Type B pancreatic cell (in vitro differentiated cells): ENCODE measurements around the gene LDAH. TPM values are rescaled to one million over a fixed set of nuclear protein-coding genes. Genes with fewer than 3 reads are reported as not detected.

ENCODE experiments used
- DNase-seq: peaks from one replicate; pipeline ENCODE4 v3.0.0; 2021; ENCODE audit warnings: mixed read lengths; ENCODE audit not compliant: unreplicated experiment; ENCODE audit errors: extremely low spot score
- H3K27ac Mint-ChIP-seq: 2 replicates; pipeline ENCODE4 v1.8.0; 2021; ENCODE audit warnings: mild to moderate bottlenecking, mixed read lengths
- H3K27me3 Mint-ChIP-seq: 2 replicates; pipeline ENCODE4 v1.8.0; 2021; ENCODE audit warnings: mixed read lengths
- H3K36me3 Mint-ChIP-seq: 2 replicates; pipeline ENCODE4 v1.8.0; 2021; ENCODE audit warnings: mixed read lengths
- H3K4me1 Mint-ChIP-seq: one replicate; pipeline ENCODE4 v1.8.0; 2021; ENCODE audit warnings: mixed read lengths; ENCODE audit not compliant: unreplicated experiment
- H3K4me3 Mint-ChIP-seq: 2 replicates; pipeline ENCODE4 v1.8.0; 2021; ENCODE audit warnings: mild to moderate bottlenecking, mixed read lengths
- H3K9me3 Mint-ChIP-seq: 2 replicates; pipeline ENCODE4 v1.8.0; 2021; ENCODE audit warnings: mixed read lengths
- total RNA-seq: library from RNA; stranded (reverse); gene quantifications from 2 replicates; pipeline ENCODE4 v1.2.1, GENCODE V29; 2021; ENCODE audit warnings: low replicate concordance
- TF ChIP-seq, protein P1 (sequence below): fragments of 200-600 bp; sonication (generic); conservative IDR thresholded peaks from 2 replicates; pipeline ENCODE4 v1.5.0; 2021; ENCODE audit warnings: antibody characterized with exemption, mild to moderate bottlenecking

Gene LDAH
- total RNA-seq, 1 donor from 2014 or later, result 30.1 TPM

DNA sequence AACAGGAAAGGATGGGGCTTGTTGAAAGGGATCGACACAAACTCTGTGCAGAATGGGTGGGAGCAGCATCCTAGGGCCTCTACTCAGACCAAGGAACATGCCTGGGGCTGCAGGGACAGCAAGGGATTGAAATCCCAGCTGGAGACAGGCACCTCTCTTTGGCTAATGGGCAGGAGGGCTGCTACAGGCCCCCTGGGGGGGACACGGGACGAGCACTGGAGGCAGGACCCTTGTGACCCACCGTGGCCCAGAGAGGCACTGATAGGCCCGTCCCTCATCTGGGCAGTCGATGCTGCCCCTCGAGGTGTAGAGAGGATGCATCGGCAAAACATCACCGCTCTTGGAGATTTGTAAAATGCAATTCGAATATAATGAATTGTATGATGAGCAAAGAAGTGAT lies 177.1 kb downstream of the LDAH start:
- H3K4me3 Mint-ChIP-seq, result no peak overlapping the region
- DNase-seq, result no peak
- no peaks in the 10 kb centered on the region for H3K27me3 Mint-ChIP-seq
- peaks cover 26% of the 10 kb centered on the region for H3K4me1 Mint-ChIP-seq
- H3K27ac Mint-ChIP-seq, result no peak overlapping the region
- no peaks in the 10 kb centered on the region for H3K9me3 Mint-ChIP-seq
- TF ChIP-seq, protein P1, sequence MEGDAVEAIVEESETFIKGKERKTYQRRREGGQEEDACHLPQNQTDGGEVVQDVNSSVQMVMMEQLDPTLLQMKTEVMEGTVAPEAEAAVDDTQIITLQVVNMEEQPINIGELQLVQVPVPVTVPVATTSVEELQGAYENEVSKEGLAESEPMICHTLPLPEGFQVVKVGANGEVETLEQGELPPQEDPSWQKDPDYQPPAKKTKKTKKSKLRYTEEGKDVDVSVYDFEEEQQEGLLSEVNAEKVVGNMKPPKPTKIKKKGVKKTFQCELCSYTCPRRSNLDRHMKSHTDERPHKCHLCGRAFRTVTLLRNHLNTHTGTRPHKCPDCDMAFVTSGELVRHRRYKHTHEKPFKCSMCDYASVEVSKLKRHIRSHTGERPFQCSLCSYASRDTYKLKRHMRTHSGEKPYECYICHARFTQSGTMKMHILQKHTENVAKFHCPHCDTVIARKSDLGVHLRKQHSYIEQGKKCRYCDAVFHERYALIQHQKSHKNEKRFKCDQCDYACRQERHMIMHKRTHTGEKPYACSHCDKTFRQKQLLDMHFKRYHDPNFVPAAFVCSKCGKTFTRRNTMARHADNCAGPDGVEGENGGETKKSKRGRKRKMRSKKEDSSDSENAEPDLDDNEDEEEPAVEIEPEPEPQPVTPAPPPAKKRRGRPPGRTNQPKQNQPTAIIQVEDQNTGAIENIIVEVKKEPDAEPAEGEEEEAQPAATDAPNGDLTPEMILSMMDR, result no peak
- H3K36me3 Mint-ChIP-seq, result no peaks in the 10 kb centered on the region

DNA sequence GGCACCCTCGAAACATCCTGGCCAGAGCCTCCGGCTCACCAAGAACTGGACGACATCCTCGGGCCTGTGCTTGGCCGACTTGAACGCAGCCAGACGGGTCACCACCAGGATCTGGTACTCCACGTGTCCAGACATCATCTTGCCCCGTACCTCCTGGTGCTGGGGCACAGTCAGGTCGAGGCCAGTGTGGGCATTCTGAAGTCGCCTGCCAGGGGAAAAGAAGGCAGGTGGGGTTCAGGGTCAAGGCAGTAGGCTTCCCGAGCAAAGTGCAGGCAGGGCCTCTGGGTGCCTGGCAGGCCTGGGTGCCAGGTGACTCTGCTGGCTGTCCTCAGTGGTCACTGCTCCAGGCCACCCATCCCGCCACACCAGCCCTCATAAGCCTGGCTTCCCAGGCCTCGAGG lies 177.6 kb downstream of the LDAH start:
- no peaks in the 10 kb centered on the region for H3K9me3 Mint-ChIP-seq
- H3K4me3 Mint-ChIP-seq, result no peak overlapping the region
- peaks cover 23% of the 10 kb centered on the region for H3K4me1 Mint-ChIP-seq

DNA sequence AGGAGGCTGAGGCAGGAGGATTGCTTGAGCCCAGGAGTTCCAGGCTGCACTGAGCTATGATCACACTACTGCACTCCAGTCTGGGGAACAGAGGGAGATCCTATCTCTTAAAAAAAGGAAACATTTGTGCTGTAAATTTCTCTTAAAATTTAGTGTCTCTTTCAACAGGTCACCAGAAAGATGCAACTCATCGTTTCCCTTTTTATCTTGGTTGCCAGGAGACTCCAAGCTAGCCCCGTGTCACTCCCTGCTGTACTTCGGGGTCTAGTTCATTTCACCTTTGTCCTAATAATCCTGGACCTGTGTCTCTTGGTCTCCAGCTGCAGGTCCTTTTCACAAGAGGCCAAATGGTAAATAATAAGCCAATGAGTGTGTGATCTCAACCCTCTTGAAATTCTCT lies 179.1 kb downstream of the LDAH start:
- Mint-ChIP-seq H3K36me3 (peaks cover 5% of the 10 kb centered on the region), H3K27me3 (no peaks in the 10 kb centered on the region), H3K4me1 (peaks cover 10% of the 10 kb centered on the region), H3K9me3 (no peaks in the 10 kb centered on the region), H3K4me3 (no peak overlapping the region), H3K27ac (no peak overlapping the region)
- TF ChIP-seq, protein P1, result no peak
- no peak for DNase-seq

More for the DNA sequence above, 177.6 kb downstream of the LDAH start:
- TF ChIP-seq, protein P1, result no peak
- H3K27ac Mint-ChIP-seq, result no peak overlapping the region
- H3K27me3 Mint-ChIP-seq, result no peaks in the 10 kb centered on the region
- no peaks in the 10 kb centered on the region for H3K36me3 Mint-ChIP-seq
- no peak for DNase-seq

DNA sequence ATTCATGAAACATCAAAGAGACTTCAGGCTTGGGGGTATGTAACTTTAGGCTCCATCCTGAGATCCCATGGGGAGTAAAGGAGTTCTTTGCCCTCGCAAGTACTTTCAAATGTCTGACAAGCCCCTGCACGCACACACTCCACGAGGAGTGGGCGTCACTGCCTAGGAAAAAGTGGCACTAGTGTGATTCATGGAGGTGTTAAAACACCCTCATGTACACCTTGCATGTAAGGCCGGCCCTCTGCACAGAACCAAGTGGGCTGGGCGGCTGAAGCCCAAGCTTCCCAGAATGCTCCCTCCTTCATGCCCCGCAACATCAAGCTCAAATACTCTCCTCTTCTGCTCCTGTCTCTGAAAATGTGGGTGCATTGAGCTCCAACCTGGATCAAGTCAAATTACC lies 179.8 kb downstream of the LDAH start:
- Mint-ChIP-seq H3K36me3 (peaks cover 5% of the 10 kb centered on the region), H3K27me3 (no peaks in the 10 kb centered on the region), H3K27ac (no peak overlapping the region), H3K4me1 (peaks cover 3% of the 10 kb centered on the region), H3K9me3 (no peaks in the 10 kb centered on the region), H3K4me3 (no peak overlapping the region)
- TF ChIP-seq, protein P1, result no peak
- no peak for DNase-seq

DNA sequence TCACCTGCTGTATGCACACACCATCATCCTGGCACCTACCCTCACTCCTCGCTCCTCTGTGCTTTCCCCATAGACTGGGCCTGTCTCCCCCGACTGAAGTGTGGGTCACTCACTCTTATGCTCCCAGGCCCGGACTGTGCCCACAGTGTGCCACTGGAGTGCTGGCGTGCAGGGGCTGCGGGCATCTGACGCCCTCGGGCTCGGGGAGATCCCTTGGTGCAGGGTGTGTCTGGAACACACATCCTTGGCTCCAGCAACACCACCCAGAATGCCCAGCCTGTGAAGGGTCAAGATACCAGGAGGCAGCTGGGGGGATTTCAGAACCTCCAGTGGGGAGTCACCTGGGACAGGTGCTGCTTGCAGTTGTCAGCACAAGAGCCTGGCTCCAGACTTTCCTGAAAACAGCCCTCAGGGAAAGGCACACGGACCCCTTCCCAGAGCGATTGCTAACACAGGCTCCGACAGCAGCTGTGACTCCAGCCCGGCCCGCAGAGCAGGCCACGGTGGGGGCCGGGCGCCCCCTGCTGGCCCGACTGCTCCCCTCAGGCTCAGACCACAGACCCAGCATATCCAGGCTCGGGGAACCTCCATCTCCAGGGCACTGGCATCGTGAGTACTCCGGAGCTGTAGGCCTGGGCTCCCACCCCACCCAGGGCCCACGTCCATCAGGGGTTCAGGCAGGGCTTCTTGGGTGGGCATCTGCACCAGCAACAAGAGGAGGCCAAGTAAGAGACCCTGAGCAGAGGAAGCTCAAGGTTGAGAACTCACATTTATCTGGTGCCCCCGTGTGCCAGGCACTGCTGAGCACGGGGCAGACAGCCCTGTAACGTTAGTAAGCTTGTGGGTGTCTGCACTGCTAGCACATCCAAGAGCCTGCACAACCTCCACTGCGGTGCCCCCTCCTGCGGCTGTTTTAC lies 180.6 kb downstream of the LDAH start:
- Mint-ChIP-seq H3K4me1 (no peaks in the 10 kb centered on the region), H3K27ac (no peak overlapping the region), H3K9me3 (no peaks in the 10 kb centered on the region), H3K27me3 (no peaks in the 10 kb centered on the region), H3K36me3 (peaks cover 5% of the 10 kb centered on the region), H3K4me3 (no peak overlapping the region)
- TF ChIP-seq, protein P1, result peak; percentile 96
- DNase-seq, result peak; percentile 91
